ENCODE measurements around the gene TAL1.
A peak's percentile ranks its signal among the peaks of the same experiment; 100 is the strongest.
"Not testable (repeated sequence)": the region's sequence is repeated elsewhere in the genome, so short reads cannot be mapped to it uniquely, and the experiment has no call there.

Gene TAL1

DNA sequence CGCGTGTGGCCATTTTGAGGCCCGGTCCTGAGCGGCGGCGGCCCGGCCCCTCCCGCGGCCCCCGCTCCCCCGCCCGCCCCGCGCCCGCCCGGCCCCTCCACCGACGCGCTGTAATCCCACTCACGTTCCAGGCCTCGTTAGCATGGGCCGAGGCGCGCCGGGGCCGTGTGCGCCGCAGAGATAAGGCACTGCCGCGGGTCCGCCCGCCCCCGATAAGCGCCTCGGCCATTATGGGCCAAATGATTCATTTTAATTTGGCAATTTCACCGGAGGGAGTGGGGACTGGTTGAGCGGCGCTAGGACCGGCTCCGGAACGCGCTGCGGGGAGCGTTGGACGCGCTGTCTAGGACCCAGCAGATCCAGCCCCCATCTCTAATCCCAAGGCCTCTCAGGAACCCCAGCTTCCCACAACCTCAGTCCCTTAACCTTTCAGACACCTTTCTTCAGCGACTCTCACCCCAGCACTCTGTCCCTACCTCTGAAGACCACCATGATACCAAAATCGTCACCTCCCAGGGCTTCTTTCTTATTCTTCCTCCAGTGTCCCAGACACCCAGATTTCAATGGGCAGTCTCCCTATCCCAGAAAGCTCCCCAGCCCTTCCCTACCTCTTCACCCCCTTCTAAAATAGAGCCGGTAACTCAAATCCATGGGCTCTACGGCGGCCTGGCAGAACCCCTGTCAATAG lies at the start of gene TAL1:
TSS of gene TAL1 (minus strand) at position 39 of the 688 bp plus-strand sequence. CDS start 6,337 bp downstream, outside the sequence.
- no peak for DNase-seq (ENCODE audit: low spot score)

DNA sequence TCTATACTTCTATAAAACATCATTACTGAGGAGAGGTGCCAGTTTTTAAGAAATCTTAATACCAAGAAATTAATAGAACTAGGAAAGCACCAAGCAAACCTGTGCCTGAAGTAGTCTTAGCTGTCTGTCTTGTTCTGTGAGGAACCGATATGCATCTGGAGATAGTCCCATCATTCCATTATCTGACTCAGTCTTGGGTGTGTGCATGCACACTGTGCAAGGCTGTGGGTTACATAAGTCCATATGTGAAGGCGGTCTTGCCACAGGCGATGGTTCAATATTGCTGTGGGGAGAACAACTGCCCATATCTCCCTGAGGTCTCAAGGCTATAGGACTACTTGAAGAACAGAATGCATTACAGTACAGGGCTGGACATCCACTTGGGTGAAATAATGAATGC lies 48.1 kb upstream of the TAL1 start:
- peak; percentile 17 for DNase-seq (ENCODE audit: low spot score)

GRCh38 chr1:47276850-47277249 lies 44.8 kb upstream of the TAL1 start:
- no peak for DNase-seq (ENCODE audit: low spot score)

DNA sequence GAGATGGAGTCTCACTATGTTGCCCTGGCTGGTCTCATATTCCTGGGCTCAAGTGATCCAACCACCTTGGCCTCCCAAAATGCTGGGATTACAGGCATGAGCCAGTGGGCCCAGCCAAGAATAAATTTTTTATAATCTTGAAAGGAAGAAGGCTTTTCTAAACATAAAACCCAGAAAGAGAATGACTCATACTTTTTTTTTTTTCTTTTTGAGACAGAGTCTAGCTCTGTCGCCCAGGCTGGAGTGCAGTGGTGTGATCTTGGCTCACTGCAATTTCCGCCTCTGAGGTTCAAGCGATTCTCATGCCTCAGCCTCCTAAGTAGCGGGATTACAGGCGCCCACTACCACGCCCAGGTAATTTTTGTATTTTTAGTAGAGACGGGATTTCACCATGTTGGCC lies 43.8 kb upstream of the TAL1 start:
- not testable (repeated sequence) for DNase-seq (ENCODE audit: low spot score)

GRCh38 chr1:47265529-47265928 lies 33.5 kb upstream of the TAL1 start:
- not testable (repeated sequence) for DNase-seq (ENCODE audit: low spot score)

DNA sequence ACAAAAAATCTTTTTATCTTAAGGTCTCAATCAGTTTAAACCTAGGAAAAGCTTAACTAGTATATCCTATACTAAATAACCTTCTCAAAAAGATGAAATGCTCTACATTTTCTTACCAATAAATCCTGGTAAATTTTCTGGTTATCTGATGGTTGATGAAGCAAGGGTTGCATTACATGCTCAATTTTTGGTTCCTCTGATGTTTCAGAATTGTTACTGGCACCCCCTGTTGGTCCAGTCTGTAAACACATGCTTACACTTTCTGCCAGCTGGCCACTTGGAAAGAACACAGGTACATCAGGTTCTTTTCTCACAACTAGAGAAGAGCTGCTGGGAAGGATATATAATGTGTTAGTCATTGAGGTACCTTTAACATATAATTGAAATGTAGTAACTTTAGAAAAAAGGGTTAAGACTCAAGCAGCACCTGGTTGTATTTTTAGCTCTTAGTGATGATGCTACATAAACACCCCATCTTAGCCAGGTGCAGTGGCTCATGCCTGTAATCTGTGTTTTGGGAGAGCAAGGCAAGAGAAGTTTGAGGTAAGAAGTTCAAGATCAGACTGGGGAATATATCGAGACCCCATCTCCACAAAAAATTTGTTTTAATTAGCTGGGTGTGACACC lies 30.9 kb upstream of the TAL1 start:
- DNase-seq (ENCODE audit: low spot score): peak; percentile 65

DNA sequence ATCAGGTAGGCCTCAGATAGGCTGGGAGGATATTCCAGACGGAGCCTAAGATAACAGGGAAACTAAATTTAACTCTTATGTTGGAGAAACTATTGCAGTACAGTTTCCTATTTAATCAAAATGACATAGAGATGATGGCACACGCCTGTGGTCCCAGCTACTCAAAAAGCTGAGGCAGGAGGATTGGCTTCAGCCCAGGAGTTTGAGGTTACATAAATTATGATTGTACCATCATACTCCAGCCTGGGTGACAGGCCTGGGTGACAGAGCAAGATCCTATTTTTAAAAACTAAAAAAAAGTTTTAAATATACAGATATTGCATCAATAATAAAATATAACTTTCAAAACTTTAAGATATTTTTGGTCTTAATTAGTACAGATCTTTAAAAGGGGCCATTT lies 25.2 kb upstream of the TAL1 start:
- no peak for DNase-seq (ENCODE audit: low spot score)

- no peak for DNase-seq (ENCODE audit: low spot score)
Measured at GRCh38 chr1:47252795-47253194, 20.8 kb upstream of the TAL1 start.

GRCh38 chr1:47252369-47252768 lies 20.3 kb upstream of the TAL1 start:
- no peak for DNase-seq (ENCODE audit: low spot score)

- DNase-seq (ENCODE audit: low spot score): no peak
Measured at GRCh38 chr1:47249755-47250154, 17.7 kb upstream of the TAL1 start.

- DNase-seq (ENCODE audit: low spot score): no peak
Measured at GRCh38 chr1:47244339-47244862, 12.4 kb upstream of the TAL1 start.

DNA sequence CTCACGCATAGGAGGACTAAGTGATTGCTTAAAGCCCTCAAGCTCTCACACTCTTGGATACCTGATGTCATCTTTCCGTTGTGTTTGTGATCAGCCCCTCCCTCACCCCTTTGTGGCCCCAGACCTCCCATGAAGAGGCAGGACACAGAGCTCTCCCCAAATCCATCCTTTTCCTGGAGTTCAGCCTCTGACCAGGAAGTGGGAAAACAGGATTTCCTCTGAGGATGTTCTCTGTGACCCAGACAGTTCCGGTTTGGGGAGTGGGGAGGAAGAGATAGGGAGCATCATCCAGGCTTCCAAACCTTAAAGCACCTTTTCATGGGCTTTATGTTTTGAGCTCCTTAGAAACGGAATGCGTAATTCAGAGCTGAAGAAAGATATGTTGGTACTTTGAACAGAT lies 11.9 kb upstream of the TAL1 start:
- no peak for DNase-seq (ENCODE audit: low spot score)

DNA sequence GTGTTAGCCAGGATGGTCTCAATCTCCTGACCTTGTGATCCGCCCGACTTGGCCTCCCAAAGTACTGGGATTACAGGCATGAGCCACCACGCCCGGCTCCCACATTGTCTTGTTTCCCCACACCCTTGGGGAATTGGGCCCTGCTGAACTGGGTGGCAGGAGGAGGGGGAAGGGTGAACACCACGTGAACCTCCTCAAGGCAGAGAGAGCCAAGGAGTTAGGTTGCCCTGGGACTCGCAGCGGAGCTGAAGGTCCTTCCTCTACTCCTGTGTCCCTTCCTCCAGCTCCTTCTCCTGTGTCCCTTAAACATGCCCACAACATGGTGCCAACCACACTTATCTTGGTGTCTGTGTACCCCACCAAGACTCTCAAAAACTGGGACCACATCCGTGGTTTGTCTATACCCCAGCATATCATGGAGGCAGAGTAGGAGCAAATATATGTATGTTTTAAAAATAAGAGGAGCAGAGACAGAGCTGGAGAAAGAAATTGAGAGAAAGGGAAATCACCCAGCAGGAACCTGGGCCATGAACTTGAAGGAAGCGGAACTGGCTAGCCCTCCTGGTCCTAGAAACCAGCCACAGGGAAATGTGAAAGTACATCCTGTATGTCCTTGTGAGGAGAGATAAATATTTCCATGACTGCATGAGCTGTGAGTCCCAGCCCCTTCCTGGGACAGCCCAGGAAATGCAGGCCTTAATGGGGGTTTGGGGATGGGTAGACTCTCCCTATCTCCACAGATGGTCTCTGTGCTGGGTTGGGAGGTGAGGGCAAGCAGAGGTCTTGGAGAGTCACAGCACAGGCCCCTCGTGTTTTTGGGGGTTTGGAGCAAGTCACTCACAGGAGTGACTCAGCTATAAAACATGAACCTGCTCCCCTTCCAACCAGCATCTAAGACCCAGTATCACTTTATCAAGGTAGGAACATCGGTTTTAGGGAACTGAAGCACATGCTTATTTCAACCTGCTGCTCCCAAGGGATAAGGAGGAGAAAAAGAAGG lies 9.4 kb upstream of the TAL1 start:
- no peak for DNase-seq (ENCODE audit: low spot score)

DNA sequence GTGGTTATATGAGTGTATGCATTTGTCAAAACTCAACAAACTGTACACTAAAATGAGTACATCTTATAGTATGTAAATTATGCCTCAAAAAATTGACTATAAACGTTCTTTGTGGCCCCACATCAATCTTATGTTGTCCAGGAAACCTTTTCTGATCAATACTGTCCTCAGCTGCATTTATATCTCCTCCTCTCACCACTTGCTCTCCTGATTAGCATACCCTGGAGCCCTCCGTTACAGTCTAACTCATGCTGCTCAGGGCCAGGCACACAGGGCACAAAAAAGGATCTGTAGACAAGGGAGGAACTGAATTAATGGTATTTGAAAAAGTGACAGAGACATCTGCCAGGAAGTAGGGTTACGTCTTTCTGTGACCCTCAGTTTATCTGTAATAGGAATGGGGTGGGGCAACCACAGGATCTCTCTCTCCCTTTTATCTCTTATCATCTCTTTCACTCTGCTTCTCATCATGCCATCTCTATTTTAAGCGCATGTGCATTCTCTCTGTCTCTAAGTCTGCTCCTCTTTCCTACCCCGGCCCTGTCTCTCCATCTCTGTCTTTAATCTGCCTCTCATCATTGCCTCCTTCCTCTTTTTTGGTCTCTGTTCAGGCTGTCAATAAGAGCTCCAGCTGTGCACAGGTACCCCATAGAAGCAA lies 7.0 kb upstream of the TAL1 start:
- DNase-seq (ENCODE audit: low spot score): no peak

GRCh38 chr1:47235806-47236205 lies 3.8 kb upstream of the TAL1 start:
- no peak for DNase-seq (ENCODE audit: low spot score)

GRCh38 chr1:47235241-47235681 lies 3.2 kb upstream of the TAL1 start:
- DNase-seq (ENCODE audit: low spot score): no peak

- DNase-seq (ENCODE audit: low spot score): no peak
Measured at GRCh38 chr1:47233186-47233585, 1.2 kb upstream of the TAL1 start.

- no peak for DNase-seq (ENCODE audit: low spot score)
Measured at GRCh38 chr1:47231301-47232186, 481 bp downstream of the TAL1 start.

GRCh38 chr1:47230692-47231300 lies 1.2 kb downstream of the TAL1 start:
- DNase-seq (ENCODE audit: low spot score): no peak

Measured in AG08395 (cell line).